Stomach smooth muscle (tissue), 2 donors: ENCODE results near the gene SEMA6D.
"Not testable (repeated sequence)": the region's sequence is repeated elsewhere in the genome, so short reads cannot be mapped to it uniquely, and the experiment has no call there.

Source experiments
- H3K27ac ChIP-seq: one replicate; pipeline ENCODE4 v1.7.0; 2013; ENCODE audit warnings: mild to moderate bottlenecking, low read length, inconsistent platforms
- H3K27me3 ChIP-seq, 2 donors: one replicate each; pipeline ENCODE4 v1.7.0; 2013; ENCODE audit warnings: low read length in 2 of 2; ENCODE audit not compliant: insufficient read depth in 2 of 2, control insufficient read depth in 1 of 2
- H3K36me3 ChIP-seq, 2 donors: one replicate each; pipeline ENCODE4 v1.7.0; 2013; ENCODE audit warnings: low read length in 2 of 2; ENCODE audit not compliant: control insufficient read depth in 2 of 2, insufficient read depth in 2 of 2
- H3K4me1 ChIP-seq: one replicate; pipeline ENCODE4 v1.7.0; 2013; ENCODE audit warnings: low read length; ENCODE audit not compliant: control insufficient read depth, insufficient read depth
- H3K4me3 ChIP-seq, 2 donors: one replicate each; pipeline ENCODE4 v1.7.0; 2013; ENCODE audit warnings: low read length in 2 of 2
- H3K9ac ChIP-seq, 2 donors: one replicate each; pipeline ENCODE4 v1.7.0; 2013; ENCODE audit warnings: low read length in 2 of 2, mild to moderate bottlenecking in 1 of 2
- H3K9me3 ChIP-seq, 2 donors: one replicate each; pipeline ENCODE4 v1.7.0; 2013; ENCODE audit warnings: low read length in 2 of 2; ENCODE audit not compliant: control insufficient read depth in 2 of 2
- donor health status: healthy.
- donor health status: Pancreatic carcinoma.

Gene SEMA6D

GRCh38 chr15:47728886-47729285 lies 11.6 kb downstream of the SEMA6D start:
- peaks cover 34% of the 10 kb centered on the region for H3K4me1 ChIP-seq
- no peaks in the 10 kb centered on the region for H3K36me3 ChIP-seq
- H3K27ac ChIP-seq = no peak overlapping the region
- no peak overlapping the region for H3K9ac ChIP-seq
- H3K27me3 ChIP-seq = no peaks in the 10 kb centered on the region
- no peaks in the 10 kb centered on the region for H3K9me3 ChIP-seq
- H3K4me3 ChIP-seq = no peak overlapping the region

- Histone ChIP-seq H3K27ac (no peak overlapping the region), H3K4me1 (peaks cover 19% of the 10 kb centered on the region), H3K4me3 (no peak overlapping the region), H3K27me3 (no peaks in the 10 kb centered on the region), H3K9me3 (no peaks in the 10 kb centered on the region), H3K9ac (no peak overlapping the region), H3K36me3 (no peaks in the 10 kb centered on the region)
These were observed 13.9 kb downstream of the SEMA6D start for GRCh38 chr15:47731230-47731629.

DNA sequence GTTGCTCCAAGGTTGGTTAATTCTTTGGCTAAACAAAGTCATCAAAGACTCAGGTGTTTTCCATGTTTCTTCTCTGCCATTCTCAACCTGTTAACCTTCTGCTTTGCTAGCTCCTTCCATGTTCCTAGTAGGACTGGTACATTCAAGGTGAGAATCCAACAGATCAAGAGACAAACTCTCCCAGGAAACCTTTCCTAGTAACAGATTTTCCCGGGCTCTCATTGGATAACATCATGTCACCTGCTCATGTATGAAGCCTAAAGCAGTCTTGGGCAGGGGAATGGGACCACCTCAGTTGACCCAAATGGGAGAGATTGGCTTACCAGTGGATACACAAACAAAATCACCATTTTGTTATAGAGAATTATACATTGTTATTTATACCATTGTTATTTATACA lies 14.9 kb downstream of the SEMA6D start:
- H3K9ac ChIP-seq = no peak overlapping the region
- H3K36me3 ChIP-seq = no peaks in the 10 kb centered on the region
- no peaks in the 10 kb centered on the region for H3K9me3 ChIP-seq
- no peak overlapping the region for H3K27ac ChIP-seq
- no peak overlapping the region for H3K4me3 ChIP-seq
- H3K4me1 ChIP-seq = peaks cover 9% of the 10 kb centered on the region
- no peaks in the 10 kb centered on the region for H3K27me3 ChIP-seq

- Histone ChIP-seq H3K9ac (no peak overlapping the region), H3K4me3 (no peak overlapping the region), H3K4me1 (peaks cover 3% of the 10 kb centered on the region), H3K36me3 (no peaks in the 10 kb centered on the region), H3K9me3 (no peaks in the 10 kb centered on the region), H3K27me3 (no peaks in the 10 kb centered on the region), H3K27ac (no peak overlapping the region)
These were observed 15.8 kb downstream of the SEMA6D start for GRCh38 chr15:47733085-47733484.

DNA sequence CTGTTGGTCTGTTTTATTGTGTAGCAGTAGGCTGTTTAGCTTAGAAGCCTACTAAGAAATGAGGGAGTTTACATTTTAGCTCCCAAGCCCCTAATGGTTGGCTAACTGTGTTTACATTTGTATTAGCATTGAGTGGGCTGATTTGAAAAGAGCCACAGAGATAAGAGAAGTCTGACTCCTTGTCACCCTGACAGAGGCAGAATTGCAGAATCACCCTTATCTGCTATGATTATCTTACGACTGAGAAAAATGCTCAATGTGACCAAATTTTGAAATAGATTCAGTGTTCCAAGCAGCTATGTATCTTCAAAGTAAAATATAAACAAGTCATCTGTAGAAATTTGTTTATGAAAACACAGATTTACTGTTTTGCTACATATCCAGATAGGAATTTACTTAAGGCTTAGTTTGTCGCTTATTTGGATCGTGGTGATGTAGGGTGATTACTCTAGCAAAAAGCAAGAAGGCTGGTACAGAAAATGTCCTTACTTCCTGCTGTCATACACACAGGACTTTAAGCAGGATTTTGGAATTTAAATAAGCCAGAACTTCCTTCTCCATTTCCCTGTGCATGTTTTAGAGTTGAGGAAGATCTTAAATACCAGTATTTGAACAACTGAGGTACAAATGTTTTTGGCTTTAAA lies 19.0 kb downstream of the SEMA6D start:
- H3K4me3 ChIP-seq = no peak overlapping the region
- no peak overlapping the region for H3K9ac ChIP-seq
- no peaks in the 10 kb centered on the region for H3K27me3 ChIP-seq
- H3K4me1 ChIP-seq = peaks cover 3% of the 10 kb centered on the region
- H3K9me3 ChIP-seq = no peaks in the 10 kb centered on the region
- H3K36me3 ChIP-seq = no peaks in the 10 kb centered on the region
- H3K27ac ChIP-seq = no peak overlapping the region

GRCh38 chr15:47737477-47737876 lies 20.2 kb downstream of the SEMA6D start:
- Histone ChIP-seq H3K27me3 (no peaks in the 10 kb centered on the region), H3K9ac (no peak overlapping the region), H3K36me3 (no peaks in the 10 kb centered on the region), H3K4me3 (no peak overlapping the region), H3K9me3 (no peaks in the 10 kb centered on the region), H3K27ac (no peak overlapping the region), H3K4me1 (peaks cover 3% of the 10 kb centered on the region)

DNA sequence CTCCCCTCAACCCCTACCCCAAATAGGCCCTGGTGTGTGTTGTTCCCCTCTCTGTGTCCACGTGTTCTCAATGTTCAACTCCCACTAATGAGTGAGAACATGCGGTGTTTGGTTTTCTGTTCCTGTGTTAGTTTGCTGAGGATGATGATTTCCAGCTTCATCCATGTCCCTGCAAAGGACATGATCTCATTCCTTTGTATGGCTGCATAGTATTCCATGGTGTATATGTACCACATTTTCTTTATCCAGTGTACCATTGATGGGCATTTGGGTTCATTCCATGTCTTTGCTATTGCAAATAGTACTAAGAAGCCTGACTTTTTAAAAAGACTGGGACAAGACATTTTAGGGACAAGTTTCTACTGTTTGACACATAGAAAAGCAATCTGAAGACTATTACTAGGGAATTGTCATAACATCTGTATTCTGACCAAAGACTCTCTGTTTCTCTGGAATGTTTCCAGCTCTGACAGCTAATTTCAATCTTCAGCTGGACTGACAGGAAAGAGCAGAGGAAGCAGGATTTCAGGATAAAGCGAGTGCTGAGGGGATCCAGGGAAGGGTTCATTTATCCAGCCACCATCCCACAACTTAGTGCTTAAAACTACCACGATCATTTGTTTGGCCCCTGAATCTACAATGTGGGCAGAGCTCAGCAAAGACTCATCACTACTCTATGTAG lies 21.0 kb downstream of the SEMA6D start:
- H3K36me3 ChIP-seq, H3K9me3 ChIP-seq, H3K27ac ChIP-seq, H3K4me3 ChIP-seq, H3K9ac ChIP-seq, H3K27me3 ChIP-seq, H3K4me1 ChIP-seq: not testable (repeated sequence)

DNA sequence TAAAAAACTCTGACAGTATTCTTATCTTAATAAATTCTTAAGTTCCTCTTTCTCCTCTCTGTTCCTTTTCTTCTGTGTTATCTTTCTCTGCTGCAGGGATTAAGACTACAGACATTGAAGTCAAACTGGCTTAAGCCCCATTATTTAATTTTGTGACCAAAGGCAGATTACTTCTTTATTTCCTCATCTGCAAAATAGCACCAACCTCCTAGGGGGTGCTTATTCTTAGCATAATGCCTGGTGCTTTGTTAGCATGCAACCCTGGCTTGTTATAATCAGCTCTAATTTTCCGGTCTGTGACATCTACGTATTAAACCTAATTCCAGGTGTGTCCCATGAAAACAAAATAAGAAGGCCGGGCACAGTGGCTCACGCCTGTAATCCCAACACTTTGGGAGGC lies 23.8 kb downstream of the SEMA6D start:
- H3K27me3 ChIP-seq = no peaks in the 10 kb centered on the region
- no peak overlapping the region for H3K27ac ChIP-seq
- H3K9ac ChIP-seq = no peak overlapping the region
- no peak overlapping the region for H3K4me3 ChIP-seq
- peaks cover 0 to 4% of the 10 kb centered on the region in 2 donors for H3K36me3 ChIP-seq
- no peaks in the 10 kb centered on the region for H3K9me3 ChIP-seq
- peaks cover 3% of the 10 kb centered on the region for H3K4me1 ChIP-seq

GRCh38 chr15:47741907-47742306 lies 24.6 kb downstream of the SEMA6D start:
- Histone ChIP-seq H3K9ac (no peak overlapping the region), H3K9me3 (no peaks in the 10 kb centered on the region), H3K27me3 (no peaks in the 10 kb centered on the region), H3K27ac (no peak overlapping the region), H3K36me3 (peaks cover 0 to 4% of the 10 kb centered on the region in 2 donors), H3K4me3 (no peak overlapping the region), H3K4me1 (peaks cover 7% of the 10 kb centered on the region)

GRCh38 chr15:47742334-47742733 lies 25.0 kb downstream of the SEMA6D start:
- Histone ChIP-seq H3K4me1 (peaks cover 7% of the 10 kb centered on the region), H3K36me3 (peaks cover 0 to 4% of the 10 kb centered on the region in 2 donors), H3K9ac (no peak overlapping the region), H3K4me3 (no peak overlapping the region), H3K9me3 (no peaks in the 10 kb centered on the region), H3K27me3 (no peaks in the 10 kb centered on the region), H3K27ac (no peak overlapping the region)

DNA sequence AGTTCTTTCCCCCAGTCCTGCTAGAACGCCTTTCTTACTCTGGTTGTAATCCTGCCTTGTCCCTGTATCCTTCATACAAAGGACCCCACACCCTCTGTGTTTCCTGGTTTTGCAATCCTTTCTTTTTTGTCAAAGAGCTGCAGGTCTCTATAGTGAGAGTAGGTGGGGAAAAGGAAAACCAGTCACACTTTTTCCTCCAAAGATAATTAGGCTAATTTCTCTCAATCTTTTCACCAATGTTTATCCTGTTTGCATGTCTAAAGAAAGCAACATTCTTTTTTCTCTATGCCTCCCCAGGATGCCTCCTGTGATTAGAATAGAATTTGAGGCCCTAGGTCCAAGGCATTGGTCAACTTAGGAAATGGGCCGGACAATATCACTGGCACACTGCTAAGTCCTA lies 25.4 kb downstream of the SEMA6D start:
- Histone ChIP-seq H3K27me3 (no peaks in the 10 kb centered on the region), H3K9me3 (no peaks in the 10 kb centered on the region), H3K4me1 (peaks cover 7% of the 10 kb centered on the region), H3K9ac (no peak overlapping the region), H3K36me3 (peaks cover 0 to 4% of the 10 kb centered on the region in 2 donors), H3K4me3 (no peak overlapping the region), H3K27ac (no peak overlapping the region)
